Mesendoderm (in vitro differentiated cells): ENCODE data around the gene ETV3L.

ENCODE experiments used
- DNase-seq: peaks from one replicate; pipeline ENCODE4 v3.0.0; 2013
- H2AK5ac ChIP-seq: 2 replicates; pipeline ENCODE4 v1.6.1; 2013; ENCODE audit warnings: low read length, inconsistent platforms
- H2BK120ac ChIP-seq: 2 replicates; pipeline ENCODE4 v1.6.1; 2013; ENCODE audit warnings: low read depth, mild to moderate bottlenecking, low read length, moderate library complexity, mixed read lengths
- H2BK15ac ChIP-seq: replicated peaks from 2 replicates; pipeline ENCODE4 v1.6.1; 2013; ENCODE audit warnings: low read depth, mild to moderate bottlenecking, moderate library complexity
- H2BK5ac ChIP-seq: 2 replicates; pipeline ENCODE4 v1.6.1; 2013; ENCODE audit warnings: low read length, inconsistent platforms
- H3K18ac ChIP-seq: 2 replicates; pipeline ENCODE4 v1.6.1; 2013; ENCODE audit warnings: mild to moderate bottlenecking, low read length, mixed read lengths
- H3K23ac ChIP-seq: one replicate; pipeline ENCODE4 v1.6.1; 2013; ENCODE audit warnings: low read length
- H3K27ac ChIP-seq: 2 replicates; pipeline ENCODE4 v1.5.1; 2013; ENCODE audit warnings: low read depth, mild to moderate bottlenecking, inconsistent platforms, low read length, moderate library complexity
- H3K27me3 ChIP-seq: 2 replicates; pipeline ENCODE4 v1.6.1; 2013; ENCODE audit warnings: low read length, control low read depth, mild to moderate bottlenecking, inconsistent platforms; ENCODE audit not compliant: insufficient read depth, poor library complexity
- H3K36me3 ChIP-seq: 2 replicates; pipeline ENCODE4 v1.6.1; 2013; ENCODE audit warnings: low read length, inconsistent platforms; ENCODE audit not compliant: control insufficient read depth, insufficient read depth
- H3K4ac ChIP-seq: one replicate; pipeline ENCODE4 v1.6.1; 2013; ENCODE audit warnings: low read depth, mild to moderate bottlenecking, low read length, moderate library complexity
- H3K4me1 ChIP-seq: 2 replicates; pipeline ENCODE4 v1.6.1; 2013; ENCODE audit warnings: low read depth, low read length, inconsistent platforms; ENCODE audit not compliant: control insufficient read depth
- H3K4me2 ChIP-seq: 2 replicates; pipeline ENCODE4 v1.6.1; 2013; ENCODE audit warnings: low read length
- H3K4me3 ChIP-seq: 2 replicates; pipeline ENCODE4 v1.5.1; 2013; ENCODE audit warnings: mild to moderate bottlenecking, low read length
- H3K56ac ChIP-seq: one replicate; pipeline ENCODE4 v1.6.1; 2013; ENCODE audit warnings: low read length
- H3K79me1 ChIP-seq: 2 replicates; pipeline ENCODE4 v1.6.1; 2013; ENCODE audit warnings: low read length, inconsistent platforms
- H3K79me2 ChIP-seq: 2 replicates; pipeline ENCODE4 v1.6.1; 2013; ENCODE audit warnings: mild to moderate bottlenecking, low read length; ENCODE audit not compliant: control insufficient read depth, insufficient read depth
- H3K9ac ChIP-seq: 2 replicates; pipeline ENCODE4 v1.6.1; 2013; ENCODE audit warnings: low read length, inconsistent platforms
- H4K5ac ChIP-seq: one replicate; pipeline ENCODE4 v1.6.1; 2013; ENCODE audit warnings: low read length
- H4K8ac ChIP-seq: one replicate; pipeline ENCODE4 v1.6.1; 2013; ENCODE audit warnings: low read depth, mild to moderate bottlenecking, control low read depth, low read length, moderate library complexity
- WGBS: extraction: QIAGEN DNeasy Blood & Tissue Kit; methylation state at CpG from one replicate; pipeline ENCODE4 v1.1.7; 2013; ENCODE audit warnings: low lambda C conversion rate, missing lambda C conversion rate; ENCODE audit not compliant: insufficient coverage; ENCODE audit errors: extremely low coverage; 5-methylcytosine and 5-hydroxymethylcytosine counted together

The ETV3L gene

GRCh38 chr1:157112186-157112867 is 12.7 kb upstream of the ETV3L start:
- no peak overlapping the region for H3K18ac ChIP-seq
- no peak overlapping the region for H4K5ac ChIP-seq
- H2BK5ac ChIP-seq, result no peak overlapping the region
- H4K8ac ChIP-seq, result no peak overlapping the region
- no peak overlapping the region for H3K4me2 ChIP-seq
- H3K36me3 ChIP-seq, result no peaks in the 10 kb centered on the region
- no peak overlapping the region for H3K4ac ChIP-seq
- H3K9ac ChIP-seq, result peak overlapping the region; percentile 18
- H2BK120ac ChIP-seq, result no peak overlapping the region
- no peak overlapping the region for H3K4me3 ChIP-seq
- H3K27me3 ChIP-seq, result no peaks in the 10 kb centered on the region
- H3K4me1 ChIP-seq, result peaks cover 13% of the 10 kb centered on the region
- DNase-seq, result peak; percentile 30
- H2BK15ac ChIP-seq, result no peak overlapping the region
- peak overlapping the region; percentile 1 for H2AK5ac ChIP-seq
- no peak overlapping the region for H3K27ac ChIP-seq
- H3K56ac ChIP-seq, result peak overlapping the region; percentile 69
- no CpG with 5 or more reads among the region's 8 CpGs for WGBS
- no peaks in the 10 kb centered on the region for H3K79me2 ChIP-seq
- H3K79me1 ChIP-seq, result no peaks in the 10 kb centered on the region
- H3K23ac ChIP-seq, result peak overlapping the region; percentile 1

GRCh38 chr1:157111396-157112165 is 12.0 kb upstream of the ETV3L start:
- peaks cover 13% of the 10 kb centered on the region for H3K4me1 ChIP-seq
- H2BK15ac ChIP-seq, result no peak overlapping the region
- no peaks in the 10 kb centered on the region for H3K79me2 ChIP-seq
- no peak overlapping the region for H4K8ac ChIP-seq
- no peaks in the 10 kb centered on the region for H3K79me1 ChIP-seq
- no peak overlapping the region for H3K4ac ChIP-seq
- H3K4me3 ChIP-seq, result no peak overlapping the region
- H3K27me3 ChIP-seq, result no peaks in the 10 kb centered on the region
- peak overlapping the region; percentile 25 for H3K18ac ChIP-seq
- H3K36me3 ChIP-seq, result no peaks in the 10 kb centered on the region
- peak overlapping the region; percentile 18 for H3K9ac ChIP-seq
- H3K27ac ChIP-seq, result no peak overlapping the region
- H2BK120ac ChIP-seq, result no peak overlapping the region
- H3K56ac ChIP-seq, result peak overlapping the region; percentile 69
- no peak overlapping the region for H3K23ac ChIP-seq
- no peak overlapping the region for H2AK5ac ChIP-seq
- no peak overlapping the region for H2BK5ac ChIP-seq
- H3K4me2 ChIP-seq, result peak overlapping the region; percentile 28
- no CpG with 5 or more reads among the region's 19 CpGs for WGBS
- DNase-seq, result peak; percentile 66
- H4K5ac ChIP-seq, result no peak overlapping the region

- Histone ChIP-seq H2BK120ac (no peak overlapping the region), H2AK5ac (peak overlapping the region; percentile 60), H3K4me2 (no peak overlapping the region), H3K4me3 (no peak overlapping the region), H2BK15ac (no peak overlapping the region), H3K27ac (no peak overlapping the region), H3K36me3 (no peaks in the 10 kb centered on the region), H3K9ac (no peak overlapping the region), H3K79me1 (no peaks in the 10 kb centered on the region), H3K79me2 (no peaks in the 10 kb centered on the region), H3K4me1 (peaks cover 10% of the 10 kb centered on the region), H2BK5ac (no peak overlapping the region), H4K5ac (no peak overlapping the region), H3K56ac (peak overlapping the region; percentile 19), H3K23ac (no peak overlapping the region), H4K8ac (no peak overlapping the region), H3K18ac (no peak overlapping the region), H3K27me3 (no peaks in the 10 kb centered on the region), H3K4ac (no peak overlapping the region)
- DNase-seq, result no peak
- WGBS, result no CpG with 5 or more reads among the region's 3 CpGs
Measured at GRCh38 chr1:157110686-157111085, 11.1 kb upstream of the ETV3L start.

- WGBS, result no CpG with 5 or more reads among the region's 6 CpGs
Measured at GRCh38 chr1:157110003-157110402, 10.4 kb upstream of the ETV3L start.

GRCh38 chr1:157108448-157108847 is 8.8 kb upstream of the ETV3L start:
- Histone ChIP-seq H3K9ac (no peak overlapping the region), H2BK120ac (no peak overlapping the region), H3K4me1 (peaks cover 7% of the 10 kb centered on the region), H3K79me2 (no peaks in the 10 kb centered on the region), H3K27me3 (no peaks in the 10 kb centered on the region), H3K4me3 (no peak overlapping the region), H4K8ac (no peak overlapping the region), H3K4ac (no peak overlapping the region), H3K36me3 (no peaks in the 10 kb centered on the region), H3K18ac (no peak overlapping the region), H4K5ac (no peak overlapping the region), H2AK5ac (no peak overlapping the region), H3K4me2 (no peak overlapping the region), H3K56ac (no peak overlapping the region), H2BK15ac (no peak overlapping the region), H3K79me1 (no peaks in the 10 kb centered on the region), H2BK5ac (no peak overlapping the region), H3K23ac (no peak overlapping the region), H3K27ac (no peak overlapping the region)
- DNase-seq, result no peak
- no CpG with 5 or more reads among the region's 6 CpGs for WGBS

More at GRCh38 chr1:157110003-157110402, 10.4 kb upstream of the ETV3L start:
- H3K56ac ChIP-seq, result no peak overlapping the region
- H3K23ac ChIP-seq, result no peak overlapping the region
- H3K9ac ChIP-seq, result no peak overlapping the region
- no peak overlapping the region for H2BK15ac ChIP-seq
- no peak overlapping the region for H3K4ac ChIP-seq
- no peak overlapping the region for H3K4me3 ChIP-seq
- H2BK120ac ChIP-seq, result no peak overlapping the region
- H4K5ac ChIP-seq, result no peak overlapping the region
- no peaks in the 10 kb centered on the region for H3K79me1 ChIP-seq
- no peaks in the 10 kb centered on the region for H3K79me2 ChIP-seq
- no peak overlapping the region for H2AK5ac ChIP-seq
- no peaks in the 10 kb centered on the region for H3K27me3 ChIP-seq
- no peak overlapping the region for H3K27ac ChIP-seq
- no peak for DNase-seq
- H4K8ac ChIP-seq, result no peak overlapping the region
- no peak overlapping the region for H3K4me2 ChIP-seq
- no peak overlapping the region for H3K18ac ChIP-seq
- H3K4me1 ChIP-seq, result peaks cover 7% of the 10 kb centered on the region
- H2BK5ac ChIP-seq, result no peak overlapping the region
- no peaks in the 10 kb centered on the region for H3K36me3 ChIP-seq
